Measurements from ENCODE around the gene SYNE3.

Gene SYNE3

GRCh38 chr14:95490727-95491451, 25.6 kb downstream of the SYNE3 start:
- in situ Hi-C loops (cut with HindIII; ENCODE audit: low sequenced_read_pairs) = no loop called here

- in situ Hi-C loops (cut with HindIII; ENCODE audit: low sequenced_read_pairs) = no loop called here
These were observed 26.3 kb downstream of the SYNE3 start for GRCh38 chr14:95490138-95490509.

GRCh38 chr14:95489214-95490137, 27.0 kb downstream of the SYNE3 start:
- in situ Hi-C loops (cut with HindIII; ENCODE audit: low sequenced_read_pairs) = no loop called here

GRCh38 chr14:95488376-95489213, 27.9 kb downstream of the SYNE3 start:
- in situ Hi-C loops (cut with HindIII; ENCODE audit: low sequenced_read_pairs) = no loop called here

GRCh38 chr14:95487669-95488084, 28.8 kb downstream of the SYNE3 start:
- in situ Hi-C loops (cut with HindIII; ENCODE audit: low sequenced_read_pairs) = no loop called here

- in situ Hi-C loops (cut with HindIII; ENCODE audit: low sequenced_read_pairs) = no loop called here
These were observed 29.4 kb downstream of the SYNE3 start for GRCh38 chr14:95486875-95487668.

GRCh38 chr14:95485222-95485819, 31.1 kb downstream of the SYNE3 start:
- in situ Hi-C loops (cut with HindIII; ENCODE audit: low sequenced_read_pairs) = no loop called here

- in situ Hi-C loops (cut with HindIII; ENCODE audit: low sequenced_read_pairs) = no loop called here
These were observed 32.2 kb downstream of the SYNE3 start for GRCh38 chr14:95484296-95484695.

GRCh38 chr14:95483309-95484165, 32.9 kb downstream of the SYNE3 start:
- in situ Hi-C loops (cut with HindIII; ENCODE audit: low sequenced_read_pairs) = no loop called here

GRCh38 chr14:95482627-95483308, 33.7 kb downstream of the SYNE3 start:
- in situ Hi-C loops (cut with HindIII; ENCODE audit: low sequenced_read_pairs) = no loop called here

- in situ Hi-C loops (cut with HindIII; ENCODE audit: low sequenced_read_pairs) = no loop called here
These were observed 34.9 kb downstream of the SYNE3 start for GRCh38 chr14:95481391-95482022.

GRCh38 chr14:95480887-95481226, 35.6 kb downstream of the SYNE3 start:
- in situ Hi-C loops (cut with HindIII; ENCODE audit: low sequenced_read_pairs) = no loop called here

GRCh38 chr14:95480109-95480886, 36.2 kb downstream of the SYNE3 start:
- in situ Hi-C loops (cut with HindIII; ENCODE audit: low sequenced_read_pairs) = no loop called here

- in situ Hi-C loops (cut with HindIII; ENCODE audit: low sequenced_read_pairs) = loop anchor here (10.0 kb wide), 1 partner anchor 65 kb away; no protein-coding TSS in a partner anchor
These were observed 37.0 kb downstream of the SYNE3 start for GRCh38 chr14:95479494-95479893.

GRCh38 chr14:95478818-95479217, 37.6 kb downstream of the SYNE3 start:
- in situ Hi-C loops (cut with HindIII; ENCODE audit: low sequenced_read_pairs) = loop anchor here (10.0 kb wide), 1 partner anchor 66 kb away; no protein-coding TSS in a partner anchor

- in situ Hi-C loops (cut with HindIII; ENCODE audit: low sequenced_read_pairs) = loop anchor here (10.0 kb wide), 1 partner anchor 66 kb away; no protein-coding TSS in a partner anchor
These were observed 38.1 kb downstream of the SYNE3 start for GRCh38 chr14:95478309-95478708.
